Coronary artery (tissue), 2 donors: ENCODE data around the gene PYY.
"Not testable (repeated sequence)": the region's sequence is repeated elsewhere in the genome, so short reads cannot be mapped to it uniquely, and the experiment has no call there.

Experiments used
- DNase-seq: peaks from one replicate; pipeline ENCODE4 v3.0.0-alpha.2; 2017; ENCODE audit warnings: low spot score
- H3K27ac ChIP-seq, 2 donors: fragments of 200-600 bp; sonication (generic); one replicate each; pipeline ENCODE4 v1.5.1; 2016 to 2019
- H3K4me3 ChIP-seq: fragments of 200-600 bp; sonication (generic); 2 replicates; pipeline ENCODE4 v1.5.1; 2016; ENCODE audit warnings: mild to moderate bottlenecking, moderate library complexity
- CTCF ChIP-seq: fragments of 200-600 bp; sonication (generic); IDR thresholded peaks from one replicate; pipeline ENCODE4 v1.5.1; 2019; ENCODE audit warnings: antibody characterized with exemption

The PYY gene

GRCh38 chr17:43979011-43979410, 25.3 kb upstream of the PYY start:
- Histone ChIP-seq H3K4me3 (no peak overlapping the region), H3K27ac (no peak overlapping the region)
- DNase-seq, result no peak
- TF ChIP-seq CTCF, result no peak

- no peak for DNase-seq
- TF ChIP-seq CTCF, result no peak
- no peak overlapping the region for H3K27ac ChIP-seq
- H3K4me3 ChIP-seq, result no peak overlapping the region
Observed at GRCh38 chr17:43978078-43978477, 24.3 kb upstream of the PYY start.

GRCh38 chr17:43976963-43977837, 23.5 kb upstream of the PYY start:
- H3K4me3 ChIP-seq, result no peak overlapping the region
- no peak for DNase-seq
- no peak overlapping the region for H3K27ac ChIP-seq
- TF ChIP-seq CTCF, result no peak

- TF ChIP-seq CTCF, result no peak
- H3K4me3 ChIP-seq, result no peak overlapping the region
- H3K27ac ChIP-seq, result no peak overlapping the region
- DNase-seq, result no peak
Observed at GRCh38 chr17:43975898-43976297, 22.2 kb upstream of the PYY start.

GRCh38 chr17:43974382-43975266, 20.9 kb upstream of the PYY start:
- Histone ChIP-seq H3K4me3 (no peak overlapping the region), H3K27ac (no peak overlapping the region)
- no peak for DNase-seq
- no peak for TF ChIP-seq CTCF

GRCh38 chr17:43972444-43973212, 18.9 kb upstream of the PYY start:
- DNase-seq, H3K4me3 ChIP-seq: not testable (repeated sequence)

GRCh38 chr17:43971436-43971835, 17.7 kb upstream of the PYY start:
- H3K27ac ChIP-seq, H3K4me3 ChIP-seq, DNase-seq: not testable (repeated sequence)

More at GRCh38 chr17:43972444-43973212, 18.9 kb upstream of the PYY start:
- not testable (repeated sequence) for H3K27ac ChIP-seq
